ENCODE results near the gene NUMA1. TPM values are rescaled to one million over a fixed set of nuclear protein-coding genes. Genes with fewer than 3 reads are reported as not detected.

Gene NUMA1
- total and polyA plus RNA-seq, 9 of the 15 experiments (the other 6 are each of a cell fraction or from before 2014, with no cell fraction given) = 4.1 to 104 (median 51.2) TPM

DNA sequence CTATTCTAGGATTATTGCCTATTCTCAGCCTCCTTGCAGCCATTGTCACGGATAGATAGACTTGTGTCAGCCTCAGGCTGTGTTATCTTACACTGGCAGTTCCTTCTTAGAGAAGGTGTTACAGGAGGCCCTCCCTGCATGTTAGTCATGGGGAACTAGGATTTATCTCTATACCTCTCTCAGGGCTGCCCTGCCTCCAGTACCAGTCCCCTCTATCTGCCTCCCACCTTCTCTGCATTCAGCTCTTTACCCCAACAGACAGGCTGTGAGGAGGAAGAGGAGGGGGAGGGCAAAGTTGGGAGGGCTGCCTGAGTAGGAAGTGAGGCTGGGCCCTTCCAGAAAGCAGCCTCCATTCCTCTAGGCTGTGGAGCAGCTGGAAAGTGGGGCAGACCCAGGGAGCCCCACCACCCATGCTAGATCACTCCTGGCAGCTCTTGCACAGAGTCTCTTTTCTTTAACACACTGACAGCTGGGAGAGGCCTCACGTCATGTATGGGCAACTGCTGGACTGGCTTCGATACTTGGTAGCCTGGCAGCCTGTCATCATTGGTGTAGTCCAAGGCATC, 84.5 kb downstream of the NUMA1 start (continued):
- TF ChIP-seq, protein P1, sequence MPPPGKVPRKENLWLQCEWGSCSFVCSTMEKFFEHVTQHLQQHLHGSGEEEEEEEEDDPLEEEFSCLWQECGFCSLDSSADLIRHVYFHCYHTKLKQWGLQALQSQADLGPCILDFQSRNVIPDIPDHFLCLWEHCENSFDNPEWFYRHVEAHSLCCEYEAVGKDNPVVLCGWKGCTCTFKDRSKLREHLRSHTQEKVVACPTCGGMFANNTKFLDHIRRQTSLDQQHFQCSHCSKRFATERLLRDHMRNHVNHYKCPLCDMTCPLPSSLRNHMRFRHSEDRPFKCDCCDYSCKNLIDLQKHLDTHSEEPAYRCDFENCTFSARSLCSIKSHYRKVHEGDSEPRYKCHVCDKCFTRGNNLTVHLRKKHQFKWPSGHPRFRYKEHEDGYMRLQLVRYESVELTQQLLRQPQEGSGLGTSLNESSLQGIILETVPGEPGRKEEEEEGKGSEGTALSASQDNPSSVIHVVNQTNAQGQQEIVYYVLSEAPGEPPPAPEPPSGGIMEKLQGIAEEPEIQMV (tag; conservative IDR thresholded peaks at IDR 0.05; ENCODE audit: low read depth) = no peak
- TF ChIP-seq, protein P2, sequence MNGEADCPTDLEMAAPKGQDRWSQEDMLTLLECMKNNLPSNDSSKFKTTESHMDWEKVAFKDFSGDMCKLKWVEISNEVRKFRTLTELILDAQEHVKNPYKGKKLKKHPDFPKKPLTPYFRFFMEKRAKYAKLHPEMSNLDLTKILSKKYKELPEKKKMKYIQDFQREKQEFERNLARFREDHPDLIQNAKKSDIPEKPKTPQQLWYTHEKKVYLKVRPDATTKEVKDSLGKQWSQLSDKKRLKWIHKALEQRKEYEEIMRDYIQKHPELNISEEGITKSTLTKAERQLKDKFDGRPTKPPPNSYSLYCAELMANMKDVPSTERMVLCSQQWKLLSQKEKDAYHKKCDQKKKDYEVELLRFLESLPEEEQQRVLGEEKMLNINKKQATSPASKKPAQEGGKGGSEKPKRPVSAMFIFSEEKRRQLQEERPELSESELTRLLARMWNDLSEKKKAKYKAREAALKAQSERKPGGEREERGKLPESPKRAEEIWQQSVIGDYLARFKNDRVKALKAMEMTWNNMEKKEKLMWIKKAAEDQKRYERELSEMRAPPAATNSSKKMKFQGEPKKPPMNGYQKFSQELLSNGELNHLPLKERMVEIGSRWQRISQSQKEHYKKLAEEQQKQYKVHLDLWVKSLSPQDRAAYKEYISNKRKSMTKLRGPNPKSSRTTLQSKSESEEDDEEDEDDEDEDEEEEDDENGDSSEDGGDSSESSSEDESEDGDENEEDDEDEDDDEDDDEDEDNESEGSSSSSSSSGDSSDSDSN (IDR thresholded peaks at IDR 0.05; ENCODE audit: borderline replicate concordance in 1 of 2, low read depth in 2 of 2, low read length in 2 of 2) = 0 out of 4 replicates have a peak, but pooled peaks of 1 of the 2 experiments have one; percentile 64
- TF ChIP-seq FOXA3 (CRISPR knock-in tag; conservative IDR thresholded peaks at IDR 0.05 in 1 of 2, IDR thresholded peaks at IDR 0.05 in 1 of 2) = no peak
- TF ChIP-seq GABPB2 (CRISPR knock-in tag; conservative IDR thresholded peaks at IDR 0.05) = no peak
- peak; percentile 96 for TF ChIP-seq ARID1B (IDR thresholded peaks at IDR 0.05)
- TF ChIP-seq HLTF (IDR thresholded peaks at IDR 0.05) = no peak
- no peak for TF ChIP-seq ZNF668 (CRISPR knock-in tag; IDR thresholded peaks at IDR 0.05)
- TF ChIP-seq HDAC6 (IDR thresholded peaks at IDR 0.05; ENCODE audit: low read depth, low read length) = no peak
- TF ChIP-seq BRD4 (IDR thresholded peaks at IDR 0.05) = no peak
- TF ChIP-seq, protein P3, sequence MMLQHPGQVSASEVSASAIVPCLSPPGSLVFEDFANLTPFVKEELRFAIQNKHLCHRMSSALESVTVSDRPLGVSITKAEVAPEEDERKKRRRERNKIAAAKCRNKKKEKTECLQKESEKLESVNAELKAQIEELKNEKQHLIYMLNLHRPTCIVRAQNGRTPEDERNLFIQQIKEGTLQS (IDR thresholded peaks at IDR 0.05) = peak; percentile 43
- TF ChIP-seq, protein P3 (CRISPR knock-in tag; conservative IDR thresholded peaks at IDR 0.05) = no peak
- TF ChIP-seq HDAC2 (IDR thresholded peaks at IDR 0.05) = peak; percentile 63; the same call in 1 of the 2 replicates
- no peak for TF ChIP-seq KAT7 (CRISPR knock-in tag; IDR thresholded peaks at IDR 0.05; ENCODE audit: borderline replicate concordance)
- peak; percentile 31; the same call in 1 of the 2 replicates for TF ChIP-seq MXI1 (IDR thresholded peaks at IDR 0.05; ENCODE audit: low read depth, low read length)
- TF ChIP-seq, protein P4, sequence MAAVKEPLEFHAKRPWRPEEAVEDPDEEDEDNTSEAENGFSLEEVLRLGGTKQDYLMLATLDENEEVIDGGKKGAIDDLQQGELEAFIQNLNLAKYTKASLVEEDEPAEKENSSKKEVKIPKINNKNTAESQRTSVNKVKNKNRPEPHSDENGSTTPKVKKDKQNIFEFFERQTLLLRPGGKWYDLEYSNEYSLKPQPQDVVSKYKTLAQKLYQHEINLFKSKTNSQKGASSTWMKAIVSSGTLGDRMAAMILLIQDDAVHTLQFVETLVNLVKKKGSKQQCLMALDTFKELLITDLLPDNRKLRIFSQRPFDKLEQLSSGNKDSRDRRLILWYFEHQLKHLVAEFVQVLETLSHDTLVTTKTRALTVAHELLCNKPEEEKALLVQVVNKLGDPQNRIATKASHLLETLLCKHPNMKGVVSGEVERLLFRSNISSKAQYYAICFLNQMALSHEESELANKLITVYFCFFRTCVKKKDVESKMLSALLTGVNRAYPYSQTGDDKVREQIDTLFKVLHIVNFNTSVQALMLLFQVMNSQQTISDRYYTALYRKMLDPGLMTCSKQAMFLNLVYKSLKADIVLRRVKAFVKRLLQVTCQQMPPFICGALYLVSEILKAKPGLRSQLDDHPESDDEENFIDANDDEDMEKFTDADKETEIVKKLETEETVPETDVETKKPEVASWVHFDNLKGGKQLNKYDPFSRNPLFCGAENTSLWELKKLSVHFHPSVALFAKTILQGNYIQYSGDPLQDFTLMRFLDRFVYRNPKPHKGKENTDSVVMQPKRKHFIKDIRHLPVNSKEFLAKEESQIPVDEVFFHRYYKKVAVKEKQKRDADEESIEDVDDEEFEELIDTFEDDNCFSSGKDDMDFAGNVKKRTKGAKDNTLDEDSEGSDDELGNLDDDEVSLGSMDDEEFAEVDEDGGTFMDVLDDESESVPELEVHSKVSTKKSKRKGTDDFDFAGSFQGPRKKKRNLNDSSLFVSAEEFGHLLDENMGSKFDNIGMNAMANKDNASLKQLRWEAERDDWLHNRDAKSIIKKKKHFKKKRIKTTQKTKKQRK (IDR thresholded peaks at IDR 0.05; ENCODE audit: borderline replicate concordance, low read depth, low read length) = no peak
- TF ChIP-seq MCM7 (IDR thresholded peaks at IDR 0.05) = no peak
- TF ChIP-seq CCAR2 (IDR thresholded peaks at IDR 0.05; ENCODE audit: low read depth, low read length) = no peak
- TF ChIP-seq SMAD2 (IDR thresholded peaks at IDR 0.05; ENCODE audit: low read depth, low read length) = no peak
- no peak for TF ChIP-seq BRD9 (IDR thresholded peaks at IDR 0.05; ENCODE audit: low read depth, partially characterized antibody)
- peak; percentile 85; the same call in 1 of the 2 replicates for TF ChIP-seq TRIM28 (IDR thresholded peaks at IDR 0.05)
- no peak for TF ChIP-seq HIVEP1 (CRISPR knock-in tag; IDR thresholded peaks at IDR 0.05)
- TF ChIP-seq CREM (IDR thresholded peaks at IDR 0.05; ENCODE audit: low read depth) = peak; percentile 72

Measured in K562 (cell line).